Natural killer cell (primary cell): ENCODE measurements around the gene TNFSF11. TPM values are rescaled to one million over a fixed set of nuclear protein-coding genes. Genes with fewer than 3 reads are reported as not detected.

ENCODE experiments used
- ATAC-seq, 3 donors: fragments of 150-1000 bp in 2 of 3; fragments of 200-7000 bp in 1 of 3; cut with Tn5 transposase; 1 replicate in 1 of 3; 2 replicates in 2 of 3; pipeline ENCODE4 v1.10.0; 2021; ENCODE audit warnings: mild to moderate bottlenecking in 2 of 3, moderate library complexity in 2 of 3
- DNase-seq, 2 donors: peaks; one replicate each; pipeline versions ENCODE4 v3.0.0 to v3.0.0-alpha.2; 2013 to 2021; ENCODE audit warnings: mixed read lengths in 1 of 2
- H3K27ac ChIP-seq: one replicate; pipeline ENCODE4 v1.5.1; 2013; ENCODE audit warnings: mild to moderate bottlenecking, low read length
- H3K27me3 ChIP-seq: one replicate; pipeline ENCODE4 v1.6.1; 2013; ENCODE audit warnings: low read length; ENCODE audit not compliant: control insufficient read depth, insufficient read depth
- H3K36me3 ChIP-seq: one replicate; pipeline ENCODE4 v1.6.1; 2013; ENCODE audit warnings: low read length; ENCODE audit not compliant: control insufficient read depth, insufficient read depth
- H3K4me1 ChIP-seq: one replicate; pipeline ENCODE4 v1.6.1; 2013; ENCODE audit warnings: low read length; ENCODE audit not compliant: control insufficient read depth, insufficient read depth
- H3K4me3 ChIP-seq: one replicate; pipeline ENCODE4 v1.5.1; 2013; ENCODE audit warnings: low read length
- H3K9me3 ChIP-seq: one replicate; pipeline ENCODE4 v1.6.1; 2013; ENCODE audit warnings: low read length; ENCODE audit not compliant: control insufficient read depth, insufficient read depth
- H3K27ac Mint-ChIP-seq, 2 donors: one replicate each; pipeline ENCODE4 v1.8.0; 2022; ENCODE audit warnings: mild to moderate bottlenecking in 2 of 2, mixed read lengths in 2 of 2, moderate library complexity in 1 of 2
- H3K27me3 Mint-ChIP-seq, 2 donors: one replicate each; pipeline ENCODE4 v1.8.0; 2022; ENCODE audit warnings: low read depth in 2 of 2, mixed read lengths in 2 of 2
- H3K36me3 Mint-ChIP-seq: one replicate; pipeline ENCODE4 v1.8.0; 2022; ENCODE audit warnings: mixed read lengths
- H3K4me1 Mint-ChIP-seq, 2 donors: one replicate each; pipeline ENCODE4 v1.8.0; 2022; ENCODE audit warnings: mixed read lengths in 2 of 2
- H3K4me3 Mint-ChIP-seq: one replicate; pipeline ENCODE4 v1.8.0; 2022; ENCODE audit warnings: mild to moderate bottlenecking, moderate library complexity, mixed read lengths
- H3K9me3 Mint-ChIP-seq, 2 donors: one replicate each; pipeline ENCODE4 v1.8.0; 2022; ENCODE audit warnings: mixed read lengths in 2 of 2
- WGBS: methylation state at CpG from one replicate; pipeline ENCODE4 v1.1.7; 2013; ENCODE audit warnings: missing lambda C conversion rate; ENCODE audit not compliant: insufficient coverage; 5-methylcytosine and 5-hydroxymethylcytosine counted together
- intact Hi-C: fragments of 100-400 bp; cut with micrococcal nuclease; formaldehyde crosslinking; loops from one replicate; pipeline ENCODE4 v1.14.2; 2022
- total RNA-seq, 4 donors: library from RNA; stranded (reverse); fragments of 120-200 nt in 1 of 4; gene quantifications; one replicate each; pipeline versions ENCODE4 v1.2.3 to v1.2.4, GENCODE V29; 2013 to 2022
- TF ChIP-seq, protein P1 (sequence below): fragments of 200-600 bp; IDR thresholded peaks from one replicate; pipeline ENCODE4 v1.8.0; 2022; ENCODE audit warnings: antibody characterized with exemption

Gene TNFSF11
- total RNA-seq, 3 donors from 2014 or later (not counting 1 experiment from before 2014, with no cell fraction given), result 0.93 to 2.8 (median 1.0) TPM

DNA sequence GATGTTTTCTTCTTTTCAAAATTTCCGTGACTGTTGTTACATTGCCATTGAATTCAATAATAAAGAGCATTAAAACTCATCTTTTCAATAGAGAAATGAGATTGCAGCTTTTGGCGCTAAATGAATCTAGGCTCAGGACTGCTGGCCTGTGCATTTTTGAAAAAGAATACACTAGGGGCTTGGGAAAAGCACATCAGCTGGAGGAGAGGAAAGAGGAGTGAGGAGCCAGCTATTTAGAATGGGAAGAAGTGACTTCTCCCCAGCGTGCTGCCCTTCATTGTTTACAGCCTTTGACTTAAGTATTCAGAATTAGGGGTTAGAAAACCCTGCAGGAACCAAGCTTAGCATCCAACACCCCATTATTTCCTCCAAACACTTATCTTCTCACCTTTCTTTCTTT lies 43.3 kb downstream of the TNFSF11 start:
- Mint-ChIP-seq H3K4me1 (no peaks in the 10 kb centered on the region), H3K9me3 (no peaks in the 10 kb centered on the region), H3K27me3 (peaks cover 0 to 2% of the 10 kb centered on the region in 2 donors), H3K27ac (no peak overlapping the region), H3K4me3 (no peak overlapping the region), H3K36me3 (no peaks in the 10 kb centered on the region)
- Histone ChIP-seq H3K27me3 (no peaks in the 10 kb centered on the region), H3K4me1 (no peaks in the 10 kb centered on the region), H3K36me3 (no peaks in the 10 kb centered on the region), H3K27ac (no peak overlapping the region), H3K4me3 (no peak overlapping the region), H3K9me3 (no peaks in the 10 kb centered on the region)
- DNase-seq, result no peak
- ATAC-seq, result no peak
- 100% methylated on average over 2 of the region's 3 CpGs for WGBS
- intact Hi-C loops, result no loop called here
- TF ChIP-seq, protein P1, sequence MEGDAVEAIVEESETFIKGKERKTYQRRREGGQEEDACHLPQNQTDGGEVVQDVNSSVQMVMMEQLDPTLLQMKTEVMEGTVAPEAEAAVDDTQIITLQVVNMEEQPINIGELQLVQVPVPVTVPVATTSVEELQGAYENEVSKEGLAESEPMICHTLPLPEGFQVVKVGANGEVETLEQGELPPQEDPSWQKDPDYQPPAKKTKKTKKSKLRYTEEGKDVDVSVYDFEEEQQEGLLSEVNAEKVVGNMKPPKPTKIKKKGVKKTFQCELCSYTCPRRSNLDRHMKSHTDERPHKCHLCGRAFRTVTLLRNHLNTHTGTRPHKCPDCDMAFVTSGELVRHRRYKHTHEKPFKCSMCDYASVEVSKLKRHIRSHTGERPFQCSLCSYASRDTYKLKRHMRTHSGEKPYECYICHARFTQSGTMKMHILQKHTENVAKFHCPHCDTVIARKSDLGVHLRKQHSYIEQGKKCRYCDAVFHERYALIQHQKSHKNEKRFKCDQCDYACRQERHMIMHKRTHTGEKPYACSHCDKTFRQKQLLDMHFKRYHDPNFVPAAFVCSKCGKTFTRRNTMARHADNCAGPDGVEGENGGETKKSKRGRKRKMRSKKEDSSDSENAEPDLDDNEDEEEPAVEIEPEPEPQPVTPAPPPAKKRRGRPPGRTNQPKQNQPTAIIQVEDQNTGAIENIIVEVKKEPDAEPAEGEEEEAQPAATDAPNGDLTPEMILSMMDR, result no peak

DNA sequence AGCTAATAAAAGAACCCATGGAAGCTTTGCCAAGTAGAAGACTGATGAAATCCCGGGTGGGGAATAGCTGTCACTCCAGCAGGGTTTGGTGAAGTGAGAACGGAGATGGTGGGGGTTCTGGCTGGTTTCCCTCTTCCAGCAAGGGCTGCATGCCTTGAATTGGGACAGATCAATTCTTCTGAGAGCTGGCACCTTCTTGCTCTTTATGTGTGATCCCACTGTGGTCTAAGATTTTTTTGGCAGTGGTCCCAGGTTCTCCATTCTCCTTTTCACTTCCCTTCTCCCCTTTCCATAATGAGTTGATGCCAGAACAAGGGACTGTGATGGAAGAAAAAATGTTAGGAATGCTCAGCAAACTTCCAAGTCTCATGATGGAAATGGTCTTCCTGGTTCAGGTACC lies 50.0 kb downstream of the TNFSF11 start:
- WGBS, result 89% methylated on average over 2 of the region's 2 CpGs
- Histone ChIP-seq H3K27me3 (no peaks in the 10 kb centered on the region), H3K4me1 (no peaks in the 10 kb centered on the region), H3K36me3 (no peaks in the 10 kb centered on the region), H3K9me3 (no peaks in the 10 kb centered on the region), H3K27ac (no peak overlapping the region), H3K4me3 (no peak overlapping the region)
- DNase-seq (no peak), ATAC-seq (no peak)
- no peaks in the 10 kb centered on the region for H3K36me3 Mint-ChIP-seq
- H3K4me1 Mint-ChIP-seq, result no peaks in the 10 kb centered on the region
- no peaks in the 10 kb centered on the region for H3K27me3 Mint-ChIP-seq
- TF ChIP-seq, protein P1, result no peak
- no peak overlapping the region for H3K27ac Mint-ChIP-seq
- no peaks in the 10 kb centered on the region for H3K9me3 Mint-ChIP-seq
- H3K4me3 Mint-ChIP-seq, result no peak overlapping the region
- intact Hi-C loops, result no loop called here

DNA sequence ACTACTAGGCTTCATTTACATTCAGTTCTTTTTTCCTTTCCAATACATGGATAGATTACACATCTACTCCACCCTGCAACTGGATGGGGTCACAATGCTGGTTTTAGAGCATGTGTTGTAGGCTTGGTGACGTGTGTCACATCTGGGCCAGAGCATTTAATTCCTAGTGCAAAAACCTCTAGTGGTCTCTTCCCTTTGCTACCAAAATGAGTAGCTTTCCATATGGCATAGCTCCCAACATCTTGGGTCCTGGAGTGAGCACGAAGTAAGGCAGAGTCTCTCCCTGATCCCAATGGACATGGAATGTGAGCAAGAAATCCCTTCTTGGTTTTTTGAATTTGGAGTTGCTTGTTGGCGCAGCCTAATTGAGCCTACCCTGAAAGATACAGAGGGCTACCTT lies 51.7 kb downstream of the TNFSF11 start:
- Histone ChIP-seq H3K4me3 (no peak overlapping the region), H3K9me3 (no peaks in the 10 kb centered on the region), H3K27me3 (no peaks in the 10 kb centered on the region), H3K36me3 (no peaks in the 10 kb centered on the region), H3K4me1 (no peaks in the 10 kb centered on the region), H3K27ac (no peak overlapping the region)
- H3K9me3 Mint-ChIP-seq, result no peaks in the 10 kb centered on the region
- TF ChIP-seq, protein P1, result no peak
- no peak overlapping the region for H3K27ac Mint-ChIP-seq
- 88% methylated on average over 3 of the region's 3 CpGs for WGBS
- no peaks in the 10 kb centered on the region for H3K4me1 Mint-ChIP-seq
- no peaks in the 10 kb centered on the region for H3K27me3 Mint-ChIP-seq
- no peaks in the 10 kb centered on the region for H3K36me3 Mint-ChIP-seq
- DNase-seq (no peak), ATAC-seq (no peak)
- no peak overlapping the region for H3K4me3 Mint-ChIP-seq
- intact Hi-C loops, result no loop called here

DNA sequence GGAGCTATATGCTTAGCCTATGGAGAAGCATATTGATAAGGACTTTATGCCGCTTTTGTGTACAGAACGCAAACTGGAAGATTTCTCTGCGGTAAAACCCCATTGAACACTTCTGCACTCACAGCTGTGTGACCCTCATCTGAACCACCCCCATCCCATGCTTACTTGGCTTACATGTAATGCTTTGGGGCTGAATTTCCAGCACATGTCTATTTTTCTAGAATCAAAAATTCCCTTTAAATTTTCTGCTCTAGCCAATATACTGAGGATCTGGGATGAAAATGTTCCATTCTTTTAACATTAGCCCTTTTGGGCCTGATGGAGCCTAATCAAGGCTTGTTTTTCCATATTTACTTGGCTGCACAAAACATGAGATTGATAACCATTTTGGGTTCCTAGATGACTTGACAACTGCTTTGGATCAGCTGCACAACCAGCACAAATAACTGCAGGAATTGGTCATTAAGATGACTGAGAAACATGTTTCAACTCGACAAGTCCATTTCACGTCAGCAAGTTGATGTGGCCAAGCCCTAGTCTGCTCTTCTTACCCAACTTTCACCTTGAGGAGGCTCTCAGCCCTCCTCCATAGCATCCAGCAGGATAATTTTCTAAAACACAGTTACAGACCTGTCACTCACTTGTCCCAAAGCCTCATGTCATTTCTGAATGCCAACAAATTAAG lies 52.4 kb downstream of the TNFSF11 start:
- intact Hi-C loops, result no loop called here
- no peaks in the 10 kb centered on the region for H3K4me1 Mint-ChIP-seq
- no peak overlapping the region for H3K4me3 Mint-ChIP-seq
- no peaks in the 10 kb centered on the region for H3K36me3 ChIP-seq
- no peaks in the 10 kb centered on the region for H3K27me3 ChIP-seq
- DNase-seq, result no peak
- H3K36me3 Mint-ChIP-seq, result no peaks in the 10 kb centered on the region
- no peak overlapping the region for H3K27ac ChIP-seq
- no peak overlapping the region for H3K4me3 ChIP-seq
- TF ChIP-seq, protein P1, result no peak
- no peak overlapping the region for H3K27ac Mint-ChIP-seq
- H3K27me3 Mint-ChIP-seq, result no peaks in the 10 kb centered on the region
- H3K9me3 ChIP-seq, result no peaks in the 10 kb centered on the region
- no peaks in the 10 kb centered on the region for H3K9me3 Mint-ChIP-seq
- no peaks in the 10 kb centered on the region for H3K4me1 ChIP-seq
- no peak for ATAC-seq
- WGBS, result 94% methylated on average over 5 of the region's 5 CpGs
